GM23338 (cell line): ENCODE measurements around the gene NRP2. TPM values are rescaled to one million over a fixed set of nuclear protein-coding genes. Genes with fewer than 3 reads are reported as not detected.

ENCODE experiments used
- ATAC-seq: fragments of 200-7000 bp; cut with Tn5 transposase; 3 replicates; pipeline ENCODE4 v1.9.1; 2020
- DNase-seq: peaks from one replicate; pipeline ENCODE4 v3.0.0-alpha.2; 2015; ENCODE audit warnings: low spot score
- H2AFZ ChIP-seq: fragments of 200-600 bp; sonication (generic); 2 replicates; pipeline ENCODE4 v1.8.0; 2016; ENCODE audit warnings: antibody characterized with exemption, mild to moderate bottlenecking, moderate library complexity
- H3F3A ChIP-seq: fragments of 200-600 bp; sonication (generic); replicated peaks from 2 replicates; pipeline ENCODE4 v1.8.0; 2017; ENCODE audit warnings: antibody characterized with exemption, mixed run types, low read depth
- H3K27ac ChIP-seq: fragments of 200-600 bp; sonication (generic); 2 replicates; pipeline ENCODE4 v1.6.1; 2016; ENCODE audit warnings: low read depth
- H3K27me3 ChIP-seq: fragments of 200-600 bp; sonication (generic); 2 replicates; pipeline ENCODE4 v1.8.0; 2016; ENCODE audit warnings: mild to moderate bottlenecking, mixed run types, moderate library complexity; ENCODE audit not compliant: insufficient read depth
- H3K36me3 ChIP-seq: fragments of 200-600 bp; sonication (generic); 2 replicates; pipeline ENCODE4 v1.8.0; 2016; ENCODE audit warnings: mild to moderate bottlenecking; ENCODE audit not compliant: insufficient read depth
- H3K4me1 ChIP-seq: fragments of 200-600 bp; sonication (generic); 2 replicates; pipeline ENCODE4 v1.8.0; 2016; ENCODE audit warnings: mild to moderate bottlenecking, moderate library complexity; ENCODE audit not compliant: insufficient read depth
- H3K4me2 ChIP-seq: fragments of 200-600 bp; sonication (generic); 2 replicates; pipeline ENCODE4 v1.7.1; 2017; ENCODE audit warnings: mixed run types
- H3K4me3 ChIP-seq: fragments of 200-600 bp; sonication (generic); 2 replicates; pipeline ENCODE4 v1.6.1; 2016; ENCODE audit warnings: mixed run types
- H3K79me2 ChIP-seq: fragments of 200-600 bp; sonication (generic); replicated peaks from 2 replicates; pipeline ENCODE4 v1.8.0; 2017; ENCODE audit warnings: mild to moderate bottlenecking; ENCODE audit not compliant: insufficient read depth
- H3K9me2 ChIP-seq: fragments of 200-600 bp; sonication (generic); 2 replicates; pipeline ENCODE4 v1.8.0; 2017; ENCODE audit not compliant: insufficient read depth
- H4K20me1 ChIP-seq: fragments of 200-600 bp; sonication (generic); replicated peaks from 2 replicates; pipeline ENCODE4 v1.8.0; 2017; ENCODE audit warnings: mild to moderate bottlenecking; ENCODE audit not compliant: insufficient read depth
- H3K27ac Mint-ChIP-seq: 2 replicates; pipeline ENCODE4 v1.8.0; 2020; ENCODE audit warnings: inconsistent platforms, mild to moderate bottlenecking, moderate library complexity, mixed read lengths
- H3K27me3 Mint-ChIP-seq: 3 replicates; pipeline ENCODE4 v1.8.0; 2022; ENCODE audit warnings: low read depth, mild to moderate bottlenecking, moderate library complexity, mixed read lengths, inconsistent platforms; ENCODE audit not compliant: insufficient read depth, poor library complexity
- H3K36me3 Mint-ChIP-seq: 3 replicates; pipeline ENCODE4 v1.8.0; 2021; ENCODE audit warnings: low read depth, mild to moderate bottlenecking, inconsistent platforms, moderate library complexity, mixed read lengths
- H3K4me1 Mint-ChIP-seq: 3 replicates; pipeline ENCODE4 v1.8.0; 2020; ENCODE audit warnings: mild to moderate bottlenecking, inconsistent platforms, mixed read lengths
- H3K4me3 Mint-ChIP-seq: 3 replicates; pipeline ENCODE4 v1.8.0; 2021; ENCODE audit warnings: moderate library complexity, mild to moderate bottlenecking, inconsistent platforms, mixed read lengths
- H3K9me3 Mint-ChIP-seq: 3 replicates; pipeline ENCODE4 v1.8.0; 2020; ENCODE audit warnings: moderate library complexity, mild to moderate bottlenecking, inconsistent platforms, mixed read lengths
- EZH2 ChIP-seq: fragments of 200-600 bp; sonication (generic); IDR thresholded peaks from one replicate; pipeline ENCODE4 v1.8.0; 2017; ENCODE audit warnings: antibody characterized with exemption, mild to moderate bottlenecking, low read depth; ENCODE audit not compliant: unreplicated experiment
- POLR2AphosphoS5 ChIP-seq: IDR thresholded peaks from 2 replicates; pipeline ENCODE4 v1.6.1; 2016; ENCODE audit warnings: antibody characterized with exemption, low read depth
- STAT1 ChIP-seq: IDR thresholded peaks from one replicate; pipeline ENCODE4 v1.6.1; 2016; ENCODE audit warnings: antibody characterized with exemption; ENCODE audit not compliant: unreplicated experiment
- ZNF114 ChIP-seq: fragments of 250-450 bp; sonication (Bioruptor Pico); IDR thresholded peaks from 2 replicates; pipeline ENCODE4 v1.5.0; 2020; ENCODE audit warnings: mild to moderate bottlenecking, moderate library complexity
- ZNF331 ChIP-seq: fragments of 250-450 bp; sonication (Bioruptor Pico); IDR thresholded peaks from 2 replicates; pipeline ENCODE4 v1.5.0; 2020; ENCODE audit warnings: low read depth, mild to moderate bottlenecking, moderate library complexity
- polyA plus RNA-seq: library from polyadenylated mRNA; unstranded; fragments of >200 nt; fragmentation: Nextera tagmentation; extraction: Ambion mirVana; gene quantifications from 2 replicates; pipeline ENCODE4 v1.2.1, GENCODE V29; 2016
- total RNA-seq: library from RNA; depleted of rRNA; stranded (reverse); fragments of >200 nt; shearing (Covaris generic); gene quantifications from 2 replicates; pipeline ENCODE4 v1.2.3, GENCODE V29; 2014
- TF ChIP-seq, protein P1 (sequence below): fragments of 250-450 bp; sonication (Bioruptor Pico); IDR thresholded peaks from 2 replicates; pipeline ENCODE4 v1.5.0; 2020; ENCODE audit warnings: mild to moderate bottlenecking, moderate library complexity
- TF ChIP-seq, protein P2 (sequence below): IDR thresholded peaks from one replicate; pipeline ENCODE4 v1.6.1; 2018; ENCODE audit warnings: antibody characterized with exemption; ENCODE audit not compliant: unreplicated experiment

Gene NRP2
- total and polyA plus RNA-seq, 2 experiments from 2014 or later = 18.4 to 22.0 TPM

DNA sequence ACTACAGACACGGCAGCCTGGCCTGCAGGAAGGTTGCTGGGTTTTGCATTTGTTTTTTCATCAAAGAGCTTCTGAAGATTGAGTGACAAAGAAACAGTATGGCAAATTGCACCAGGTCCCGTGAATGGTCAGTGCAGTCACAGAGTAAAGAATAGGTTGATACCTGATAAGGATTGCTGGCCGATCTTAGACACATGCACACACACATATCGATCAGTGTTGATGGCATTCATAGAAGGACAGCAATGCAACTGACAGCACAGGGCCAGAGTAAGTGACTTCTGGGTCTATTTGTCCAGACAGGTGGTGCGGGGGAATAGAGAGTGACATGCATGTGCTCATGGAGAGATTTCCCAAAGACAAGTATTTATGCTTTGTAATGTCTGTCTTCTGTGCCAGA lies 42.8 kb downstream of the NRP2 start:
- Histone ChIP-seq H3K4me1 (peaks cover 31% of the 10 kb centered on the region), H3K27ac (no peak overlapping the region), H3K27me3 (no peaks in the 10 kb centered on the region), H3K4me2 (no peak overlapping the region), H3K79me2 (no peaks in the 10 kb centered on the region), H2AFZ (no peak overlapping the region), H3K4me3 (no peak overlapping the region), H3K36me3 (no peaks in the 10 kb centered on the region), H3F3A (peaks cover 4% of the 10 kb centered on the region; the same call in 1 of the 2 replicates), H4K20me1 (no peaks in the 10 kb centered on the region), H3K9me2 (no peaks in the 10 kb centered on the region)
- TF ChIP-seq, protein P1, sequence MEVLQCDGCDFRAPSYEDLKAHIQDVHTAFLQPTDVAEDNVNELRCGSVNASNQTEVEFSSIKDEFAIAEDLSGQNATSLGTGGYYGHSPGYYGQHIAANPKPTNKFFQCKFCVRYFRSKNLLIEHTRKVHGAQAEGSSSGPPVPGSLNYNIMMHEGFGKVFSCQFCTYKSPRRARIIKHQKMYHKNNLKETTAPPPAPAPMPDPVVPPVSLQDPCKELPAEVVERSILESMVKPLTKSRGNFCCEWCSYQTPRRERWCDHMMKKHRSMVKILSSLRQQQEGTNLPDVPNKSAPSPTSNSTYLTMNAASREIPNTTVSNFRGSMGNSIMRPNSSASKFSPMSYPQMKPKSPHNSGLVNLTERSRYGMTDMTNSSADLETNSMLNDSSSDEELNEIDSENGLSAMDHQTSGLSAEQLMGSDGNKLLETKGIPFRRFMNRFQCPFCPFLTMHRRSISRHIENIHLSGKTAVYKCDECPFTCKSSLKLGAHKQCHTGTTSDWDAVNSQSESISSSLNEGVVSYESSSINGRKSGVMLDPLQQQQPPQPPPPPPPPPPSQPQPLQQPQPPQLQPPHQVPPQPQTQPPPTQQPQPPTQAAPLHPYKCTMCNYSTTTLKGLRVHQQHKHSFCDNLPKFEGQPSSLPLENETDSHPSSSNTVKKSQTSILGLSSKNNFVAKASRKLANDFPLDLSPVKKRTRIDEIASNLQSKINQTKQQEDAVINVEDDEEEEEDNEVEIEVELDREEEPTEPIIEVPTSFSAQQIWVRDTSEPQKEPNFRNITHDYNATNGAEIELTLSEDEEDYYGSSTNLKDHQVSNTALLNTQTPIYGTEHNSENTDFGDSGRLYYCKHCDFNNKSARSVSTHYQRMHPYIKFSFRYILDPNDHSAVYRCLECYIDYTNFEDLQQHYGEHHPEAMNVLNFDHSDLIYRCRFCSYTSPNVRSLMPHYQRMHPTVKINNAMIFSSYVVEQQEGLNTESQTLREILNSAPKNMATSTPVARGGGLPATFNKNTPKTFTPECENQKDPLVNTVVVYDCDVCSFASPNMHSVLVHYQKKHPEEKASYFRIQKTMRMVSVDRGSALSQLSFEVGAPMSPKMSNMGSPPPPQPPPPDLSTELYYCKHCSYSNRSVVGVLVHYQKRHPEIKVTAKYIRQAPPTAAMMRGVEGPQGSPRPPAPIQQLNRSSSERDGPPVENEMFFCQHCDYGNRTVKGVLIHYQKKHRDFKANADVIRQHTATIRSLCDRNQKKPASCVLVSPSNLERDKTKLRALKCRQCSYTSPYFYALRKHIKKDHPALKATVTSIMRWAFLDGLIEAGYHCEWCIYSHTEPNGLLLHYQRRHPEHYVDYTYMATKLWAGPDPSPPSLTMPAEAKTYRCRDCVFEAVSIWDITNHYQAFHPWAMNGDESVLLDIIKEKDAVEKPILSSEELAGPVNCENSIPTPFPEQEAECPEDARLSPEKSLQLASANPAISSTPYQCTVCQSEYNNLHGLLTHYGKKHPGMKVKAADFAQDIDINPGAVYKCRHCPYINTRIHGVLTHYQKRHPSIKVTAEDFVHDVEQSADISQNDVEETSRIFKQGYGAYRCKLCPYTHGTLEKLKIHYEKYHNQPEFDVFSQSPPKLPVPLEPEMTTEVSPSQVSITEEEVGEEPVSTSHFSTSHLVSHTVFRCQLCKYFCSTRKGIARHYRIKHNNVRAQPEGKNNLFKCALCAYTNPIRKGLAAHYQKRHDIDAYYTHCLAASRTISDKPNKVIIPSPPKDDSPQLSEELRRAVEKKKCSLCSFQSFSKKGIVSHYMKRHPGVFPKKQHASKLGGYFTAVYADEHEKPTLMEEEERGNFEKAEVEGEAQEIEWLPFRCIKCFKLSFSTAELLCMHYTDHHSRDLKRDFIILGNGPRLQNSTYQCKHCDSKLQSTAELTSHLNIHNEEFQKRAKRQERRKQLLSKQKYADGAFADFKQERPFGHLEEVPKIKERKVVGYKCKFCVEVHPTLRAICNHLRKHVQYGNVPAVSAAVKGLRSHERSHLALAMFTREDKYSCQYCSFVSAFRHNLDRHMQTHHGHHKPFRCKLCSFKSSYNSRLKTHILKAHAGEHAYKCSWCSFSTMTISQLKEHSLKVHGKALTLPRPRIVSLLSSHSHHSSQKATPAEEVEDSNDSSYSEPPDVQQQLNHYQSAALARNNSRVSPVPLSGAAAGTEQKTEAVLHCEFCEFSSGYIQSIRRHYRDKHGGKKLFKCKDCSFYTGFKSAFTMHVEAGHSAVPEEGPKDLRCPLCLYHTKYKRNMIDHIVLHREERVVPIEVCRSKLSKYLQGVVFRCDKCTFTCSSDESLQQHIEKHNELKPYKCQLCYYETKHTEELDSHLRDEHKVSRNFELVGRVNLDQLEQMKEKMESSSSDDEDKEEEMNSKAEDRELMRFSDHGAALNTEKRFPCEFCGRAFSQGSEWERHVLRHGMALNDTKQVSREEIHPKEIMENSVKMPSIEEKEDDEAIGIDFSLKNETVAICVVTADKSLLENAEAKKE (CRISPR knock-in tag) = no peak
- no peak for TF ChIP-seq POLR2AphosphoS5
- TF ChIP-seq EZH2 = no peak
- TF ChIP-seq STAT1 = no peak
- no peak for TF ChIP-seq ZNF331 (CRISPR knock-in tag)
- TF ChIP-seq, protein P2, sequence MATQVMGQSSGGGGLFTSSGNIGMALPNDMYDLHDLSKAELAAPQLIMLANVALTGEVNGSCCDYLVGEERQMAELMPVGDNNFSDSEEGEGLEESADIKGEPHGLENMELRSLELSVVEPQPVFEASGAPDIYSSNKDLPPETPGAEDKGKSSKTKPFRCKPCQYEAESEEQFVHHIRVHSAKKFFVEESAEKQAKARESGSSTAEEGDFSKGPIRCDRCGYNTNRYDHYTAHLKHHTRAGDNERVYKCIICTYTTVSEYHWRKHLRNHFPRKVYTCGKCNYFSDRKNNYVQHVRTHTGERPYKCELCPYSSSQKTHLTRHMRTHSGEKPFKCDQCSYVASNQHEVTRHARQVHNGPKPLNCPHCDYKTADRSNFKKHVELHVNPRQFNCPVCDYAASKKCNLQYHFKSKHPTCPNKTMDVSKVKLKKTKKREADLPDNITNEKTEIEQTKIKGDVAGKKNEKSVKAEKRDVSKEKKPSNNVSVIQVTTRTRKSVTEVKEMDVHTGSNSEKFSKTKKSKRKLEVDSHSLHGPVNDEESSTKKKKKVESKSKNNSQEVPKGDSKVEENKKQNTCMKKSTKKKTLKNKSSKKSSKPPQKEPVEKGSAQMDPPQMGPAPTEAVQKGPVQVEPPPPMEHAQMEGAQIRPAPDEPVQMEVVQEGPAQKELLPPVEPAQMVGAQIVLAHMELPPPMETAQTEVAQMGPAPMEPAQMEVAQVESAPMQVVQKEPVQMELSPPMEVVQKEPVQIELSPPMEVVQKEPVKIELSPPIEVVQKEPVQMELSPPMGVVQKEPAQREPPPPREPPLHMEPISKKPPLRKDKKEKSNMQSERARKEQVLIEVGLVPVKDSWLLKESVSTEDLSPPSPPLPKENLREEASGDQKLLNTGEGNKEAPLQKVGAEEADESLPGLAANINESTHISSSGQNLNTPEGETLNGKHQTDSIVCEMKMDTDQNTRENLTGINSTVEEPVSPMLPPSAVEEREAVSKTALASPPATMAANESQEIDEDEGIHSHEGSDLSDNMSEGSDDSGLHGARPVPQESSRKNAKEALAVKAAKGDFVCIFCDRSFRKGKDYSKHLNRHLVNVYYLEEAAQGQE = no peak
- no peak for TF ChIP-seq ZNF114
- ATAC-seq = no peak
- H3K4me3 Mint-ChIP-seq = no peak overlapping the region
- DNase-seq = no peak
- no peaks in the 10 kb centered on the region for H3K9me3 Mint-ChIP-seq
- peaks cover 16% of the 10 kb centered on the region for H3K27me3 Mint-ChIP-seq
- H3K4me1 Mint-ChIP-seq = peaks cover 37% of the 10 kb centered on the region
- 0 out of 2 replicates have a peak overlapping the region, but pooled peaks have one; percentile 56 for H3K27ac Mint-ChIP-seq
- H3K36me3 Mint-ChIP-seq = peaks cover 53% of the 10 kb centered on the region
